GM19043 (cell line): ENCODE results near the gene SKAP1.
"Not testable (repeated sequence)": the region's sequence is repeated elsewhere in the genome, so short reads cannot be mapped to it uniquely, and the experiment has no call there.

Experiments
- ATAC-seq: cut with Tn5 transposase; IDR thresholded peaks from one replicate; pipeline ENCODE4 v1.9.1; 2021; ENCODE audit warnings: low read depth; ENCODE audit not compliant: unreplicated experiment

The SKAP1 gene

DNA sequence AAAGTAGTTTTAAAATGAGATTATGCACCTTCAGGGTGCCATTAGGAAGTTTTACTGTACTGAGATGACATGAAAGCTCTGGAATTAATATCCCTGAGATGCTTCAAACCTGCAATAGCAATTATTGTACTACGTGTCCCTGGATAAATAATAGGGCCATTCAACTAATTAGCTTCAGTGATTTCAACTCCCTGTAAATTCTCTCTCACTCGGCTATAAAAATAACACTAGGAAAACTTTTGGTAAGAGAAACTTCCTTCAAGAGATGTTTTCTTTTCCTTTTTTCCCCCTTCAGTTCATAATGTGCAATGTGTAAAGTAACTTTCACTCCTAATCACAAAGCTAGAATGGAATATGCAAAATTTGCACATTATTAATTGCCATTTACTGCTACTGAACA, 176.0 kb downstream of the SKAP1 start:
- ATAC-seq = no peak

DNA sequence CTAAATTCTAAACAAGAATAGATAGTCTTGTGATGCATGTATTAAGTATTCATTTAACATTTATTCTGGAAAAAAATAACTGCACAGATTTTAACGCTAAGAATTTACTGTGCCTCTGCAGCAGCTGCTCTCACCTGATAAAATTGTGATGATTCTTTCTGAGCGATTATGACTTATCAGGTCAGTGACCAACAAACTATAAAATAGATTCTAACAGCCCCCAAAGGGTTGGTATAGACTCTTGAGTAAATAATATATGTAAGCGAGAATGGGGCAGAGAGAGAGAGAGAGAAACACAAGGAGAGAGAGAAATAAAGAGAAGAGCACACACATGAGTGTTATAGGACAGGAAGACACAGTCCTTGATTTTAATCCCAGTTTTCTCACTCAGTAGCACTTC, 178.1 kb downstream of the SKAP1 start:
- ATAC-seq = no peak

DNA sequence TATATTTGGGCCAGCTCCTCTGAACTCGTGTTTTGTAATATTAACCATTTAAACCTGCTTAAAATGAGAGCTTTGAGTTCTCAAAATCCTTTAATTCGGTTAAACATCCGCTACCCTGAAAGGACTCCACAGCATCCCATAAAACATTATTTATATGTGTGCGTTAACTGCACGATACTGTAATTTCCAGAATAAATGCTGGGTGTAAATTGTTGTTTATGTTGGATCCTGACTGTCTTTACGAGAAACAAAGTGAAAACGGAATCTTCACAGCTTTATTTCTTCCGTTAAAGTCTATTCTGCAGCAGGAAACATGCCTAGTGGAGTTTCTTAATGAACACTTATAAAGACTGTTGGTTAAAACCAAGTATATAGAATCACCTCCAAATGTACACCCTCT, 179.1 kb downstream of the SKAP1 start:
- no peak for ATAC-seq

DNA sequence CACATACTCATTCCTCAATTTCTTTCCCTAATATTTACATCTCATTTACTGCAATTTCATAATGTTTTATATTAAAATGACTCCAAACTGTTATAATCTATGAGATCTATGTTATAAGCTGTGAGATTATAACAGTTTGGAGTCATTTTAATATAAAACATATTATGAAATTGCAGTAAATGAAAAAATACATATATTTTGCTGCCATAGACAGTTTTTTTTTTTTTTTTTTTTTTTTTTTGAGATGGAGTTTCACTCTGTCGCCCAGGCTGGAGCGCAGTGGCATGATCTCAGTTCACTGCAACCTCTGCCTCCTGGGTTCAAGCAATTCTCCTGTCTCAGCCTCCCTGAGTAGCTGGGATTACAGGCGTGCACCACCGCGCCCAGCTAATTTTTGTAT, 180.0 kb downstream of the SKAP1 start:
- not testable (repeated sequence) for ATAC-seq

DNA sequence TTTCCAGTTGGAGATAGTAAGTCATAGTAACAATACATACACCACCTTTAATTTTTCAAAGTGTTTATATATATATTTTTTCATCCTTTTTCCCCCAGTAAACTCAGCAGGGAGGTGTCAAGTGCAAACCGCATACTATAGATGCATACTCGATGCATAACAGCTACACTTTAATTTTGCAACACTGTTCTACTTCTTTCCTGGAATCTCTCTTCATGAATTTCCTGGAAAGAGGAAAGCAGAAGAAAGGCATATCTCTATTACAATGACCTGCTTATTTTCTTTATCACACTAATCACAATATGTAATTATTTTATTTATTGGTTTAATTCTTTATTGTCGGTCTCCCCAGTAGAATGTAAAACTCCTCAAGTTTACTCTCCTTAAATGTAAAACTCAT, 182.4 kb downstream of the SKAP1 start:
- no peak for ATAC-seq

DNA sequence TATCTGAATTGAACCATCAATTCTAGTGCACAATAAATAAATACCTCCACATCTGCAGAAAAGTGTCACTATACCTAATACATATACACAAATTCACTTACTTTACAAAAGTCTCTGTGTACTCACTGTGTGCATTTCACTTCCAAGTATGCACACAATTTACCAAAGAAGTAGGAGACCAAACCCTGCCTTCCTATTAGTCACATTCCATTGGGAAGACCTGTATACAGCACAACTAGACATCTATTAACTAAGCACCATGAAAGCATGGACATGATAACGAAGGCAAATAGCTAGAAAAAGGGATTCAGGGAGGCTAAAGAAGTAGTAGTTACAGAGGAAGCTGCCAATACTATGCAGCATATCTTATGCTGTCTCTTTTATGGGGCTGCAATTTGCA, 183.0 kb downstream of the SKAP1 start:
- ATAC-seq = no peak

DNA sequence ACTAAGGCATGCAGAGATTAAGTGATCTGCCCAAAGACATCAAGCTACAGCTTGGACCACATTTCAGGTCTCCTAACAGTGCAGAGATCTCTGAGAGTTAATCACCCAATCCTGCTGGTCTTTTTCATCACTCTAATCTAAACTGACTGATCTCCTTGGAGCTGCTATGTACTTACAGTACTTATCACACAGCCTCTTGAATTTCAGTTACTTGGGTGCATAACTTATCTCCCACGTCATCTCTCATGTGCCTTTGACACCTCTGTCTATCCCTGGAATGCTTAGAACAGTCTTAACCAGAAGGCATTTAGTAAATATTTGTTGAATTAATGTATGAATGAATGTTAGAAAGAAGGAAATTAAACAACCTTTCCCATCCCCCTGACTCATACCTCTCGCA, 183.4 kb downstream of the SKAP1 start:
- ATAC-seq = no peak

DNA sequence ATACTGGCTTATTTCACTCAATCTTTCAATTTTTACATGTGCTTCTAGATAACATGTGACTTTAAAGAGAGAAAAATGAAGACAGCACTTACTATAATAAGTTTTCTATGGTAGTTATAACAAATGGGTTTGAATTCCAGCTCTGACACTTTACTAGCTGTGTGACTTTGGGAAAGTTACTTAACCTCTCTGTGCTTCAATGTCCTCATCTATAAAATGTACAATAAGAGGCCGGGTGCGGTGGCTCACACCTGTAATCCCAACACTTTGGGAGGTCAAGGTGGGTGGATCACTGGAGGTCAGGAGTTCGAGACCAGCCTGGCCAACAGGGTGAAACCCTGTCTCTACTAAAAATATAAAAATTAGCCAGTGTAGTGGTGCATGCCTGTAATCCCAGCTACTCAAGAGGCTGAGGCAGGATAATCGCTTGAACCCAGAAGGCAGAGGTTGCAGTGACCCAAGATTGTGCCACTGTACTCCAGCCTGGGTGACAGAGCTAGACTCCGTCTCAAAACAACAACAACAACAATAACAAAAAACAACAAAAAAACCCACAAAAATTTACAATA, 184.5 kb downstream of the SKAP1 start:
- ATAC-seq = not testable (repeated sequence)

DNA sequence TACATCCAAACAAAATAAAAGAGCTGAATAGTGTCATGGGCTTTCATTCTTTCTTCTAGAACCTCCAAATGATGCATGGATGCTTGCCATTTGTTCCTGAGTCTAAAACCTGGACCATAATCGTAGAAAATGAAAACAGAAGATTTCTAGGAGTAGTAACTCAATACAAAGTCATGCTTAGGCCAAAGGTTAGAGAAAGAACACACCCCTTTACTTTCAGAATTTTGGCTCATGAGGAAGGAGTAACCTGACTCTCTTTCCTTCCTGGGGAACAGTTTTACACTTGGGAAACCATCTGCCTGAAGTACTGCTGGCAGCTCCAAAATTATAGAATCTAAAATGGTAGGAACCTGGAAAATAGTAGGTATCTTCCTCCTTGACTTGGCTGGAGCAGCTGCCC, 185.2 kb downstream of the SKAP1 start:
- no peak for ATAC-seq

DNA sequence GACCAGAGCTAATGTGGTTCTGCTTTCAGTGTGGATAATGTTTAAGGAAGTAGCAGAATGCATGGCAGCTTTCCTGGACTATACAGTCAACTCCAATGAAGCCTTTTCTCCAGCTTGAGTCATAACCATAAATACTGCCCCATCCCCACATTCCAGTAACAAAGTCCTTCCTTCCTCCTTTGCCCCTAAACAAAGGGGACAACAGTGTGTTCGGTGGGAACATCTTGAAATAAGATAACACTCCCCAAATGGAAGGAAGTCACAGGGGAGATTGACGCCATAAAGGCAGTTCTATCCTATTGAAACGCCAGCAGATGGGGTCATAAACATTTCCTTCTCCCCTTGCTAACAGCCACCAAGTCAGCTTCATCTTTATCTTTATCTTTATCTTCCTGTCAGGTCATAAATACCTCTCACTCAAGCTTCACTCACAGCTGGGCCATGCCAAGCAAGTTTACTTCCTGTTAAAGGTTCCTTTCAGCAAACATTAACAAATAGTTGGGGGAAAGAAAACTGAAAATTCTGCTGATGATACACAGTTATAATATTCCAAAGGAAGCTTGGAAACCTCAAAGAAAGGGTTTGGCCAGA, 185.8 kb downstream of the SKAP1 start:
- ATAC-seq = no peak

DNA sequence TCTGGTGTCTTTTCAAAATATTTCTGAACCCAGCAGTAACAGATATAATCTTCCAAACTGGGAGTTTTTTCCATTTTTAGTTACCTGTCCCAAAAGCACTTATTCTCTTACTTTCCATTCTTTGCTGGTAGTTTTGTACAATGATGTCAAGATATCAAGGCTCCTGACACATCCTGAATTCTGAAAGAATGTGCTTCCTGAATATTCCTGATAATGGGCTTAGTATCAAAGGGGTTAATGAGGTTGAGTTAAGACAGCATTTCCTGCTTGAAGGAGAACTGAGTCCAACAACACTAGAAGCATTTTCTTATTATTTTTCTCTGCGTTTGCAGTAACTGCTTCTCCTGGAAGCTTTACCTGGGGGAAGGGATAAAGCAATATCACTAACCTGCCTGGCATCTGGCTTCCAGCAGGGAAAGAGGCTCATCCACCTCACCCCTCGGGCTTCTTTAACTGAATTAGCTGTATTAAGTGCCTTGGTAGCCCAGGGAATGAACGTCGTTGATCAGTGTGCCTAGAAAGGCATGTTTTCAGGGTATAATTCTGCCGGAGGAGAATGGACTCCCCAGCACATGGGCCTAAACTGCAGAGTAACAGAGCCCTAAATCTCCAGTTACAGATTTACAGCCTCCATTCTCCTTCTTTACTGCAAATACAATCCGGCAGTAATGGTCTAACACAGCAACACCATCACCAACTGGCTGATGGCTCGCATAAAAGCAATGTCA, 188.1 kb downstream of the SKAP1 start:
- no peak for ATAC-seq

DNA sequence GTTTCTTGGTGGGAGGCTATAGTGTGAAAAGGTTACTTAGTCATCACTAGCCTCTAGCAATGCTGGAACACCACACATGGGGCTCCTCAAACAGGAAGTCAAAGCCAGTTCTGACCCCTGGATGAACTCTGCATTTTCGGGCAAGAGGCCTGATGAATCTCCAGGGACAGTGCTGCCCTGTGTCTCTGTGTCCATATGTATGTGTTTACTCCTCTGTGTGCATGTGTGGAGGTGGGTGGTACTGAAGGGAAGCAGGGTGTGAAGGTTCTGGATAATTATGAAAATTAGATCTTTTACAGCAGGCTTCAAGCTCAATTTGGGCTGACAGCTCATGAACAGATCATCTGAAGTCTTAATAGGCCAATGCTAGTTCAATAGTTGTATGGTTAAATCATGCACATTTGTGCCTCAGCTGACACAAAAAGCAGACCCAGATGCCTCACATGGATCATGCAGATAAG, 188.9 kb downstream of the SKAP1 start:
- peak; percentile 96 for ATAC-seq

DNA sequence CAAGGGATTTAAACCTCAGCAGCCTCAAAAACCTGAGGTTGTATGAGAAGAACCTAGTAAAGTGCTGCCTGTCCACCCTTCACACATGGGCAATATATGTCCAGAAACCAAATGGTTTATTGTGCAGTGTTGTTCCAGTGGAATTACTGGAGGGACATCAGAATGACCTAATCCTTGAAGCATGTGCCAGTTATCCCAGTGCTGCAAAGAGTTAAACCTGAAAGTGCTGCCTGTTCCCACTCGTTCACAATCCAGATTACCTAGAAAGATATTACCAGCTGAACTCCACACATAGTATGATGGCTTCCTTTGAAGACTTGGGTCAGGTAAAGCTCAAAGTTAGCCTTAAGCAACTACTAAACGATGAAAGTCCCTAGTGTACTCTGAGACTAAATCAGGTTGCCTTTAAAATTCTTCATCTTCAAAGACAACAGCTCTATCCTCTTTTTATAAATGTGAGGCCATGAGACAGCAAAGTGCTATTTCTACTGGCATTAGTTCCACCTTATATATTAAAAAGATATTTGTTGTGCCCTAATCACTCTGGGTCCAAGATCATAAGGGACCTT, 189.4 kb downstream of the SKAP1 start:
- no peak for ATAC-seq

DNA sequence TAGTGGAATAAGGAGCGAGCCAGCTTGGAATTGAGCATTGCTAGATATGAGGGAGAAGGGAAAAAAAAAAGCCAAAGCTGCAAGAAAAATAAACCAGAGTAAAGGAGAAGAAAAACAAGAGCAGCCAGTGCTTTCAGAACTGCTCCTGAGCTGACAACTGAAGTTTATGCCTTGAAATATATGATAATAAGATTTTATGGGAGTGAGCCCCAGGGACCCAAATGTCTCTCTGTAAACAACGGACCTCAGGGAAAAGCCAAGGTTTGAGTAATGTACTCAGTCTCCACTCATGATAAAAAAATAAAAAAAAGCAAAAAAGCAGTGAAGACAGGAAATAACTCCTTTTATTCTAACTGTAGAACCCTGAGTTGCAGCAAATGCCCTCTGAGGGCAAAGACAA, 189.9 kb downstream of the SKAP1 start:
- no peak for ATAC-seq

DNA sequence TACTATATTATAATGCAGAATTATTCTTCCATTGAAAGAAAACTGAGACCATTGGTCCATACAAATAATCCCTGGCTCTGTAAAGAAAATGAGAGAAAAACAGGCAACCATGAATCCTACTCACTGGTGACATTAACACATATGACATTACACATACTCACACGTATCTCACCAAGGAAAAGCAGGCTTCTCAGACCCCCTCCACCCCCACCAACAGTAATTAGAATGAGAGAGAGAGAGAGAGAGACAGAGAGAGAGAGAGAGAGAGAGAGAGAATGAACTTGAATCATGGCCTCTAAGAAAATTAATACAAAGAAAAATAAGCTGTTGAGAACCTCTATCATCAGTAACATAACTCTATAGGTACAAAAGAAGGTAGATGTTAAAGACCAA, 190.4 kb downstream of the SKAP1 start:
- ATAC-seq = no peak

DNA sequence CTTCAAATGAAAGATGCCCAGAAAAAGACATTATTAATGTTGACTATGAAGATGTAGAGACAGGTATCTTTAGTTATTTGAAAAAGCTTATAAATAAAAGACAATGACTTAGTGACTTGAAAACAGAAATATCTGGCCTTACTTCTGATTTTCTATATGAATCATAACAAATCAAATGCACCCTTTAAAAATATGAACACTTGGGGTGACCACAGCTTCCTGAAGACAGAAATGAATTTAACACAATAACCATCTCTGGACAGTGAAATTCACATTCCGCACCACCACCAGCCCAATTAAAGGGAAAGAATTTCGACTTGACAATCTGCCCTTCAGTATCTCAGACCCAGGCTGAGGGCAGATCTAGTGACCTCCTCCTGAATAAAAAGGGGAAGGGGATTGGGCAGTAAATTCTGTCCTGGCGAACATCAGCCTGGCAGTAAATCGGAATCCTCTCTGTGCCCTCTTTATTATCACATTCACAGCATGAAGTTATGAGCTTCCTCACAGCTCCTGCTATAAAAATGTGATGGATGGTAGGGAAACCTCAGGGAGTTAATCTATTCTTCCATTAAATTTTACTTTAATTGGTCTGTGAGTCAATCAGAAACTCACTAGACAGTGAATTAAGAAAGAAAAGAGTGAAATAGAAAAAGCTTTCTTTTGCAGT, 190.9 kb downstream of the SKAP1 start:
- ATAC-seq = no peak

DNA sequence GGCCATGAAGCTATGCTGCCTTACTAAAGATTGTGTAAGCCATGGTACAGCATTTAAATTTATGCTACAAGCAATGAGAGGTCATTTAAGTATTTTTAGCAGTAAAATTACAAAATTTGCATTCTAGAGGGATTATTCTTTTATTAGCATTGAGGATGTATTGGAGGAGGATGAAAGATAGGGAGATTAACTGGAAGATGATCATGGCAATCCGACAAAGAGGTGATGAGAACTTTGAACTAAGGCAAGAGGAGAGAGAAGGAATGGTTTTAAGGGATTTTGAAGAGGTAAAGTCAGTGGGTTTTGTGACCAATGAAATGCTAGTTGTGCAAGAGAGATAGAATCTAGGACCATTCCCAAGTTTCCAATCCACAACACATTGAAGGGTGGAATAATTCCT, 192.6 kb downstream of the SKAP1 start:
- no peak for ATAC-seq

DNA sequence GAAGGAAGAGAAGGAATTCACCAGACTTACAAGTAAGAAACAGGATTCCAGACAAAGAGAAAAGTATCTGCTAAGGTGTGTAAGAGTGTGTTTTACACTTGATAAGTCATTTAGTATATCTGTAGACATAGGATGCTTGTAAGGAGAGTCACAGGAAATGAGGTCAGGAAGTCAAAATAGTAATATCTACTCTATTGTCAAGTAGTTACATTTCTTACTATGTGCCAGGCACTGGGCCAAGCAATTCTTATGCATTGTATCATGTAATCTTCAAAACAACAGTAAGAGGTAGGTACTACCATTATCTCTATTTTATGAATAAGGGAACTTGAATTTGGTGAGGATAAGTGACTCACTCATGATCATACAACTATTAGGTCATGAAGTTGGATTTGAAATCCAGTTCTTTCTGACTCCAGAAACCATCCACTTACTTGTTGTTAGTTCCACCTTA, 193.3 kb downstream of the SKAP1 start:
- ATAC-seq = no peak

DNA sequence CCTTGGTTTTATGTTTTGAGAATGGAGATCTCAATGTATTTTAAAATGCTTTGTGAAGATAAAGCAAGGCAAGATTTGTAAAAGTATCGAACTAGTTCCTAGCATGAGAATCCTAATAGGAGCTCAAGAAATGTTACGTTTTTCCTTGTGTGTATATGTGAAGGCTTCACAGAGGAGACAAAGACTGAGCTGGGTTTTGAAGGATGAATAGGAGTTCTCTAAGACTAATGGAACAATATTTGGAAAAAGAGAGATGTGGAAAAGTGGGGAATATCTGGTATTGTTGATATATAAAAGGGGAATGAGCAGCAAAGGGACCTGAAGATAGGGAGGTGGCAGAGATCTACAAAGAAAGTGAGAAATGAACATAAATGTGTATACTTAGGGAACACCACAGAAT, 195.1 kb downstream of the SKAP1 start:
- no peak for ATAC-seq

DNA sequence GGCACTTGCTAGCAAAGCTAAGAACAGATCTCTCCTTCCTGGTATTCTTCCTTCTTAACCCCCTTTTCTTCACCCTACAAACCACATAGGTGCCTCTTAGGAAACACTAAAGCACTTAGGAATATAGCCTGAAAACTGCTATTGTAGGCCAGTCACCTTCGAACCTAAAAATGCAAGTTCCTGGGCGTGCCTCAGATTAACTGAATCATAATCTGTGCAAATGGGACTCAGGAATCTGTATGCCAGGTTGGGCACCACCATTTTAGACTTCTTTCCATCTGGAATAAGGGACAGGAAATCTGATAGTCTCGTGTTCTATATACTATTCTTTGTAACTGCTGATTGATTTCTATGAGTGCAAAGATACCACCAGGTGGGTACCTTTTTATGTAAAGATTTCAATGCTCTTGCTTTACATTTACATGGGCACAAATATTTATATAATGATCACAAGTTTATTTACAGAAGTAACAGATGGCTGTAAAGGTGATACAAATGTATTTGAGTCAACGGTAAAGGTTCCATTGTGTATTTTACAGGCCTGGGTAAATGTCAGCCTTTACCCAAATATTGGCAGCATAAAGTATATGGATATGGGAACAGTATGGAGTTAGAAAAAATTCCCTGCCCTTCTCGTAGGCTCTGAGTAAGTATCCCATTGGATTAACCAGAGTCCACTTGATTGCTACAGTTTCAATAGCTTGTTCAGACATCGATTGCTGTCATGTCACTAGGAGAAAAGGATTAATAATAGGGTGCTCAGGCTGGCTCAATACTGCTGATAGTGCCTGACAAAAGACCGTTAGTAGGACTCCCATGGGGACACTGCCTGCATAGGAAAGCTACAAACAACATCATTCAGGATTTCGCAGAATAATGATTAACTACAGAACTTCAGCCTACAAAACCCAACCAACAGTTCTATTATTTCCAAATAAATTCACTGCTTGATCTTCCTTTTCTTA, 197.7 kb downstream of the SKAP1 start:
- no peak for ATAC-seq
